NCI-H345 treated with DMSO at 0.1 percent for 48 hours (cell line): ENCODE measurements around the gene PARVG.
A peak's percentile ranks its signal among the peaks of the same experiment; 100 is the strongest.

ENCODE experiments used
- DNase-seq: peaks from one replicate; lab custom pipeline; 2025; ENCODE audit not compliant: unreplicated experiment; lab: John Stamatoyannopoulos, UW

Gene PARVG

DNA sequence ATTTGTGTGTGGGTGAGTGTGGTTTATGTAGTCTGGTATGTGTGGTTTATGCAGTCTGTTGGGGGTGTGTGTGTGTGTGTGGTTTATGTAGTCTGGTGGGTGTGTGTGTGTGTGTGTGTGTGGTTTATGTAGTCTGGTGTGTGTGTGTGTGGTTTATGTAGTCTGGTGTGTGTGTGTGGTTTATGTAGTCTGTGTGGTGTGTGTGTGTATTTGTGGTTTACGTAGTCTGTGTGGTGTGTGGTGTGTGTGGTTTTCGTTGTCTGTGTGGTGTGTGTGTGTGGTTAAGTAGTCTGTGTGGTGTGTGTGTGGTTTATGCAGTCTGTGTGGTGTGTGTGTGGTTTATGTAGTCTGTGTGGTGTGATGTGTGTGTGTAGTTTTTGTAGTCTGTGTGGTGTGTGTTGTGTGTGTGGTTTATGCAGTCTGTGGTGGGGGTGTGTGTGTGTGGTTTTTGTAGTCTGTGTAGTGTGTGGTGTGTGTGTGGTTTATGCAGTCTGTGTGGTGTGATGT, 26.2 kb upstream of the PARVG start:
- no peak for DNase-seq

DNA sequence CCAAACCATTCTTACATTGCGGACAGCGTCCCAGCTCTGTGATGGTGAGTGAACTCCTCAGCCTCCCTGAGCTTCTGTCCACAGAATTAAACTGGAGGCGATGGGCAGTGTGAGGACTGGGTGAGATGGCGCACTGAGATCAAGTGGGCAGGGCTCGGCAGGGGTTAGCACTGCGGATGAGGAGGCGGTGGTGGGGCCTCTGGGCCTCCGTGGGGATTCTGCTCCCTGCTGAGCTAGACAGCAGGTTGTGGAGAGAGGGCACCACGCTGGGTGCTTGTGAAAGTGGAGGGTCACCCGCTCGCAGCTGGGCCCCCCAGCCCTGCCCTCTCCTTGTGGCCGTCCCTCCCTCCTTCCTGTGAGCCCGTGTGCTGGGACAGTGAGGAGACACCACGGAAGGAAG, 25.6 kb upstream of the PARVG start:
- no peak for DNase-seq

DNA sequence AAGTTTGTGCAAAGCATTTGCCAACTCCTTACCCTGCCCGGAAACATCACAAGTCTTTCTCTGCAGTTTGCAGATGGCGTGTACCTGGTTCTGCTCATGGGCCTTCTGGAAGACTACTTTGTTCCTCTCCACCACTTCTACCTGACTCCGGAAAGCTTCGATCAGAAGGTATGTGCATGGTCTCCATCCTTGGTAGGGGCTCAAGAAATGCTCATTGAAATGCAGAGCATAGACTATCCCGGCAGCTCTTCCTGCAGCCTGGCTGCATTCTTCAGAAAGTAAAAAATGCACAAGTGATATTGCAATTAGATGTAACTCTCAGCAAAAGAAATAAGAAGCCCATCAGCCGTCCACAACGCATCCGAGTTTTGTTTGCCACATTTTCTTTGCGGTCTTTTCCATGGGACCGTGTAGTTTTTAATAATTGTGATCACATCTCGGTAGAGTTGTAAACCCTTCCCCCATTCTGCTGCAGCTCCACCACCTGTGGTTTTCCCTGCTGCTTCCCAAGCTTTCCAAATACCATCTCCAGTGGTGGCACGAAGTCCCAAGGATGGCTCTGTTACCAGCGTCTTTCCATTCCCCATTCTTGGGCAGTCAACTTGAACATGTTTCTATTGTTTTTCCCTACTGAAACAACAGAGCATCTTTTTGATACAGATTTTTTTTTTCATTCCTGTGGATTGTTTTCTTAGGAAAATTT, 22.7 kb upstream of the PARVG start:
- DNase-seq = no peak

DNA sequence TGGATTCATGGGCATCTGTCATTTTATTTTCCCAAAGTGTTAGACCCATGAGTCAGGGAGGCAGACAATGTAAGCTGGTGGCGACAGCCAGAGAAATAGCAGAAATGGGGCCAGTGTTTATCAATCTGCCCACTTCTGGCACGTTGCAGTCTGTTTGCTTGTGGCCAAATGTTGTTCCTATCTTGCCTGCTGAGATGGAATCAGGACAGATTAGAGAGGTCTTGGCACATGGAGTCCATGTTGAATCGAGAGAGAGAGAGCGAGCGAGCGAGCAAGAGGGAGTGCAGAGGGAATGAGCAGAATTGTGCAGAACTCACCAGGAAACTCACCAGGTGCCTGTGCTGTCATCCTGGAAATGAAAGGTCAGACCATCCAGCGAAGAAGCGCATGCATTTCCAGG, 21.9 kb upstream of the PARVG start:
- no peak for DNase-seq

DNA sequence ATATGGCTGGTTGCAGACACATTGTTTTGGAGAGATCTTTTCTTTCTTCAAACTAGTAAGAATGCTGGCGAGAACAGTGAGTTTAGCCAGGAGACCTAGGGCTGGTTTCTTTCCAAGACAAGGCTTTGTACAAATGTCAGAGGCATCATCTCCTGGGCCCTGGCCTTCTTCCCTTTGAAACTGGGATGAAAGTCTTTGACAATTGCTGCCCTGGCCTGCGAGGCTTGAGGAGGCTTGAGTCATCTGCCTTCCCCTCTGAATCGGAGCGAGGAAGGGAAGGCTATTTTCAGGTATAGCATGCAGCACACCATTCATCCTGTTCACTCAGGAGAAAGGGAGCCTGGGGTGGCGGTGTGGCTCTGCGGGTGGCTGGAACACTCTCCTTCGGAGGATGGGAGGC, 21.5 kb upstream of the PARVG start:
- DNase-seq = no peak

DNA sequence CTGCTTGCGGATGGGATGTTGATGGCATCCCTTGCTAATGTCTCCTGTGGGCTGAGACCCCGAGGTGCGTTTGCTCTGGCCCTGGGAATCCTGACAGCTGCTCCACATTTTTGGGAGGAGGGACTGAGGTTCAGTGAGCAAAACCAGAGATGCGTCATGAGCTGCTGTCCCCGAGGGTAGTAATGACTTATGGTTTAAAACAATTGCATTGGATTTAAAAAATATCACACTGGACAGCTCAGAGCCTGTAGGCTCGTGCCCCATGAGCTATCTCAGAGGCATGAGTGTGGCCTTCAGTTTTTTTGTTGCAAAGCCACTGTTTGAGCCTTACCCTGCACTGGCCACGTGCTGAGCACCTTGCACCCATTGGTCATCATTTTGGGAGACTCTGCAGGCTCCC, 20.9 kb upstream of the PARVG start:
- DNase-seq = no peak

DNA sequence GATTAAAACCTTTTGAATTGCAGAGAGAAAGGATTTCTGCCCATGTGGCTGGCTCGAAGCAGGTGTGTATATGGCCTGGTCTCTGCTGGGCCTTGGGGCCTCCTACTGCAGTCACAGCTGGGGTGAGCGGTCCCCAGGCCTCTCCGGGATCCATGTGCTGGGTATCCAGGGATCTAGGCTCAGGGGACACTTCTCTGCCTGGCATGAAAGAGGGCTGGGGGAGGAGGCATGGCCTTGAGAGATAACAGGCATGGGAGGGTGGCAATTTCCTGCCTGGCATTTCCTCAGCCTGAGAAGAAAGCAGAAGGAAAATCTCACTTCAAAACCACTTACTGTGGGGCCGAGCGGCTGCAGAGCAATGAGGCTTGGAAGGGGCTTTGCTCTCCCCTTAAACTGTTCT, 20.3 kb upstream of the PARVG start:
- DNase-seq = no peak

DNA sequence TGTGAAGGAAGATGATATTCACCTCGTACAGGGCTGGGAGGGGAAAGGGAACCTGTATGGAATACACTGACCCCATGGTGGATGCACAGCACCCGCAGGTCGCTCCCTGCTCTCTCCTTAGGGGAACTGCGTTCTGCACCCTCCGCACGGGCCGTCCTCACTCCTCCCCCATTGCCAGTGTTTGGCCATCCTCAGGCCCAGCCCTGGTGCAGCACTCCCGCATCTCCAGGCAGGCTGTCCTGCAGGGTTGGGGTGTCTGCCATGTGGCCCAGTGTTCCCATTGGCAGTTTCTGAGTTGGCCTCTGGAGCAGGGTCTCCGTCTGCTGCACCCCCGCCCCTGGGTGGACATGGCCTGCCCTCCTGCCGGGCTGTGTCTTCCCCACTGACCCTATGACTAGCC, 19.1 kb upstream of the PARVG start:
- DNase-seq = no peak

DNA sequence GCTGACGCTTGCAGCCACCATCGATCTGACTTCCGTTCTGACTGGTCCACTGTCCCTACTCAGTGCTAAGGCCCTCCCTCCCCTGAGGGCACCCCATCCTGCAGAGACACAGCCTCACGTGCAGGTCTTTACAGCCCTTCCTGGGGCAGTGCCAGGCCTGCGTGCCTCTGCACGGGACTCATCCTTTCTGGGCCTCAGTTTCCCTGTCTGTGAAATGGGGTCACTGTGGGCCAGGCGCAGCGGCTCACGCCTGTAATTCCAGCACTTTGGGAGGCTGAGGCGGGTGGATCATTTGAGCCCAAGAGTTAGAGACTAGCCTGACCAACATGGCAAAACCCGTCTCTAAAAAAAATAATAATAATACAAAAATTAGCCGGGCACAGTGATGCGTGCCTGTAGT, 17.8 kb upstream of the PARVG start:
- no peak for DNase-seq

DNA sequence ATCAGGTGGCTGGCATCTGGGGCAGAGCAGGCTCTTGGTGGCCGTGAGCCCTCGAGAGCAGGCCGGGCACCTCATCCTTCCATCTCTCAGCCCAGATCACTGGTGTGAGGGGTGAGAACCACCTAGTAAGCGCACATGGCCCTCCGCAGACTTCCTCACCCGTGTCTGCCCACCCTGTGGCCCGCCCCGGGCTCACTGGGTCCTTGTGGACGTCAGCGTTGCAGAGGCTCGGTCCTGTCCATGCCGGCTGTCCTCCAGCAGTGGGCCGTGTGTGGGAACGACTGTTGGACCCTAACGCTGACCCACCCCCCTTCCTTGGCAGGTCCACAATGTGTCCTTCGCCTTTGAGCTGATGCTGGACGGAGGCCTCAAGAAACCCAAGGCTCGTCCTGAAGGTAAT, 17.2 kb upstream of the PARVG start:
- no peak for DNase-seq

DNA sequence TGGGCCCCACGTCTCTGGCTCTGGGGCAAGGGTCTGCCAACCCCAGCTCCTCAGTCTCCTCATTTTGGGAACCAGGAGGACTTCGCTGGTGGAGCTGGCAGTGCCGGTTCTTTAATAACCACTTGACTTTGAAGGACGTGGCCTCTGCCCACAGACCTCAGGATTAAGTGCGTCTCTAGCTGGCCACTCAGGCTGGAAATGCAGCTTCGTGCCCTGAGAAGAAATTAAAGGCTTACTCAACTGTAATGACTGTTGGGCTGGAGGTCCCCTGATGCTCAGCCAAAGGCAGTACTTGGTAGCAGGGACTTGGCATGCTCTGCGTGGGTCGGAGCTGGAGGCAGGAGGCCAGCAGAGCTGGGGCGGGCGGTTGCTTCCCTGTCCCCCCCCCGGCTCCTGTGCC, 16.7 kb upstream of the PARVG start:
- no peak for DNase-seq

DNA sequence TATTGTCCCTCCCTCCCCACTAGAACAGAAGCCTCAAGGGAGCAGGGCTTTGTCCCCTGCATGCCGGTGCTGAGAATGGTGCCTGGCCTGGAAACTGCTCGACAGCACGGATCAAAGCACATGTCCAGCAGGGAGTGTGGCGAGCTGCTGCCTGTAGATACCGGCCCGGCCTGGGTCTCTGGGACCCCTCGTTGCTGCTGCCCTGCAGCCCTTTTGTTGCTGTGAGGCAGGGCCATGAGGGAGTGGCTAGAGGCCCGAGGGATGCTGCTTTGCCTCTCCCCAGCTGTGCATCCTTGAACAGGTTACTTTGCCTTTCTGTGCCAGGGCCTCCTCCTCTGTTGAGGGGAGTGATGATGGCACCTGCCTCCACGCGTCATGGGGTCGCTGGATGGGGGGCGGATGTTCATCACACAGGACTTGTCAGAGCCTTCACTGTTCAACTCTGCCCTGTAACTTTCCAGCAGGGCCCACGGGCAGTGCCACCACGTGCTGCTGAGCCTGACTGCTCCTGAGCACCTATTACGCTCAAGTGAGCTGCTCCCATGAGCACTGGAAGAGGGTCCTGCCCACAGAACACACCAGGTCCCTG, 15.3 kb upstream of the PARVG start:
- no peak for DNase-seq

DNA sequence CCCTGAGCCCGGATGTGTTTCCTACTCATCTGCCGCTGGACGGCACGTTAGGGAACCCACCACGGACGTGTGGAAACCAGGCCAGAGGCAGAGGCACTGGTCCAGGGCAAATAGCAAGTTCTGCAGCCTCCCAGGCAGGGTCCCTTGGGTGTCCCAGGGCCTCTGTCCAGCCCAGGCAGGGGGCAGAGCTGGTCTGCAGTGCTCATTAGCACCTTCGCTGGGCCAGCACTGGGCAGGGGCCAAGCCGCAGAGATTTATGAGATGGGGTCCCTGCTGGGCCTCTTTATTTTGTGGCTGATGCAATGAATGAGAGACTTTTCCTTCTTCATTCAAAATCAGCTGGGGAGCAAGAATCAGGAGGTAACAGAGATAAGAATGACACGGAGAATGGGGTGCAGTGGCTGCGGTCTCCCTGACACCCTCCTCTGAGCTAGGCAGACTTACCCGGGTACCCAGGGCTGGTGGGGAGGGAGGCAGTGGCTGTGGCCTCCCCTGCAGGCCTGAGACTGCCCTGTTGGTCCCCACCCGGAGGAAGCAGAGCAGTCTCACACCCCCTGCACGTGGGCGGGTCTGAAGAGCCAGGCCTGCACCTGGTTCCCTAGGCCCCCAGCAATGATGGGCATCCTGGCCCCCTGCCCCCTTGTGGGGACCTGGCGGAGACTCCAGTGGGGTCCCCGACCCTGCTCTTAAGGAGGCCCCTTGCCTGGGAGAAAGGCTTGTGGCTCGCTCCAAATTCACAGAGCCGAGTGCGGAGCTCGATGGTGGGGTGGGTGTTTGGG, 14.0 kb upstream of the PARVG start:
- no peak for DNase-seq

DNA sequence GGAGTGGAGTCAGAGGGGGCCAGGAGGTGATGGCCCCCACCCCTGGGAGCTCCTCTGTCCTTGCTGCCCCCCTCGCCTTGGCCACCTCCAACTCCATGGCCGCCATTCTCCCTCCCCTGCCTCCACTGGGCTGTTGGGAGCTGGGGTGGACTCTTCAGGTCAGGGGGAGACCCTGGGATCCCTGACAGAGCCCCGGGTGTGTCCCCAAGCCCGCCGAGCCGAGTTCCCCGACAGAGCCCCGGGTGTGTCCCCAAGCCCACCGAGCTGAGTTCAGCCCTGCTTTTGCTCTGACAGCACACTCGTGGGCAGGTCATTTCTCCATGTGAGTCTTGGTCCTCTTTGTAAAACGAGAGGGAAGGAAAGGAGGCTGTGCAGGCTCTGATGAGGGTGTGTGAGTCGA, 13.2 kb upstream of the PARVG start:
- no peak for DNase-seq

DNA sequence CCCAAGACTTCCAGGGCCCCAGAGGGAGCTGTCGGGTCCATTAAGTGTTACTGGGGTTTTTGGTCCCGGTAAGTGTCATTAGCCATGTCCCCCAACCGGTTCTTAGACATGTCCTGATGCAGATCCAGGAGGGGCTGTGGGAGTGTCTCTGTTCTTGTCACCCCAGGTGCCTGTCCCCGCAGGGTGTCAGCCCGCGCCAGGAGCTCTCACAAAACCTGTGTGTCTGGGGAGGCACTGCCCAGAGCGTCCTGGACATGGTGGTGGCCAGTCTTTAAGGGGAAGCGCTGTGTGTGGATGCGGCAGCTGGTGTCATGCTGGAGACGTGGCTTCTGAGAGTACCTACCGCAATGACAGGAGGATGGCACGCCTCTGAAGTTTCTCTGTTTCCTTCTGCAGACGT, 12.5 kb upstream of the PARVG start:
- DNase-seq = no peak

DNA sequence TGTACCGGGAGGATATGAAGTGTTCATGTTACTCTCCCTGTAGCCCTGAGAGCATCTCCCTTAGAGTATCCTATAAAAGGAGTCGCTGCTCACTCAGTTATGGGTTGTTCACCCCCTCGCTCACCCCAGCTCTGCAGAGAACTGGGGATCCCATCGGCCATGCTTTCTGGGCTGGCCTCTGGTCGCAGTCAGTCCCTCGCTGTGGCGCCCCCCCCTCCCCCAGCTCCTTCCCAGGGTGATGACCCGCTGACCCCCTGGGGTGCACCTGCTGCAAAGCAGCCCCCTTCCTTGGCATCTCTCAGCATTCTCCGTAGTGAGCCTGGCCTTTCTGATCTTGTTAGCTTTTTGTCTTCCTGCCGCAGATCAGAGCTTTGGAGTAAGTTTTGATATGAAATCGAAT, 10.3 kb upstream of the PARVG start:
- DNase-seq = no peak

DNA sequence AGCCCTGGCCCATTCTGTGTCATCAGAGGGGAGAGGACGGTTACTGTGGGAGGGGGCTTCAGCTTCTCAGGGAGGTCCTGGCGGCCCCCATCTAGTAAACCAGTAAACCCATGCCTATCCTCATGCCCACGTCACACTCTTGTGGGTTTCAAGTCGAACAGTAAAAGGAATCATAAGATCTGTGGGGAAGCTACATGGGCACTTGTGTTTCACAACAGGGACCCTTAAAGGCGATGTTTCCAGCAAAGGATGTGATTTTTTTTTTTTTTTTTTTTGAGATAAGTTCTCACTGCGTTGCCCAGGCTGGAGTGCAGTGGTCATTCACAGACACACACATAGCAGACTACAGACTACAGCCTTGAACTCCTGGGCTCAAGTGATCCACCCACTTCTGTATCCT, 9.2 kb upstream of the PARVG start:
- DNase-seq = no peak

DNA sequence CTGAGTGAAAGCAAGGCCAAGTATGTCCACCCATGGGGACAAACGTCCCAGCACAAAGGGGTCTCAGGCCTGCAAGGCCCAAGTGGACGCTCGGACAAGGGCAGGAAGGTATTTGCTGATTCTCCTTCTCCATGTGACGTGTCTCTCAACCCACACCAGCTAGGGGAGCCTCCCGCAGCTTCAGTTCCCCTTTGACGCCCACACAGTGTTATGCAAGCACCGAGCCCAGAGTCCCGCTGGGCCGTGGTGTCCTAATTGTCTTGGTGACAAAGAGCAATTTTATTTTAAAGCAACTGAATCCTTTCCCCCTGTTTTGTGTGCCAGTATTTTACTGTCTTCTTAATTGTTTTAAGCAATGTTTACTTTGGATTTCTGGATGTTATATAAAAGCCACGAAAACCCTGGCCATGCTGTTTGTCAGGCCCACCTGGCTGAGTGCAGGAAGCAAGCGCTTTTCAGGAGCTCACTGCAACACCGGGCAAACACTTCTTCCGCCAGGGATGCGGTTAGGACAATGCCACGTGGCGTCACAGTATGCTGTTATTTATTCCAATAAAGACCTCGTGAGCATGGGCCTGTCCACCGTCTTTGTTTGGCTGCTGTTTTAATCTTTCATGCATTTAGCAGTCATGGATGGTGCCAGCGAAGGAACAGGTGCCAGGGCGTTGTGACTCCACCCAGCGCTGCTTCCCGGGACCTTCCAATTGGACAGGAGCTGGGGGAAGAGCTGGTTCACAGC, 8.2 kb upstream of the PARVG start:
- peak; percentile 91 for DNase-seq

DNA sequence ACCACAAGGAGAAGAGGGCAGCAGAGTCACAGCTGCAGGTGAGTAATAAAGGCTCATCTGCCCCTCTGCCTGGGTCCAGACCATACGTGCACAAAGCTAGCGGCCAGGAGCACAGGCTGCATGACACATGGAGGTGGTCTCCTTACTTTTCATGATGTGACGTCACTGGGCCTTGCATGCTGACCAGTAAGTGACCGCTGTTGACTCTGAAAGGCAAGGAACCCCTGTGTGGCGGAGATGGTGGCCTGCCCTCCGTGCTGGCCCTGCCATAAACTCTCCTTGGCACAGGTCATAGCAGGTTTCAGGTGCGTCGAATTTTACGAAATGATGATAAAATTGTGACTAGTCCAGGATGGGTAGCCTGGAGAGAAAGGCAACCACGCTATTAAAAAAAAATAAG, 7.6 kb upstream of the PARVG start:
- no peak for DNase-seq

DNA sequence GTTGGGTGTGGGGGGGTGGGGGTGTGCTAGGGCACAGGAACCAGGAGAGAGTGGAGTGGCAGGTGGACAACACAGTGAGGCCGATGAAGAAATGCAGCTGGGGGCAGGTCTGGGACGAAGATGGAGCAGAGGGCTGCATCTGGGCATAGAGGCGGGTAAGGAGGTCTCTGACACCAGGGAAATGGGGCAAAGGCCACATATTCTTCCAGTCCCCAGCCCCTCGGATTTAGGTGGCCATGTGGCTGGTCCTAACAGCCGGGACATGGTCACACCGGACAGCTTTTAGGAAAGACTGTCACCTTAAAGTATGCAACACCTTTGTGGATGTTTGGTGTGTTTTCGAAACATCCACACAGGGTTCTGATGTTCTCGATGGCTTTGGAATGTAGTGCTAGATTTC, 5.0 kb upstream of the PARVG start:
- no peak for DNase-seq

DNA sequence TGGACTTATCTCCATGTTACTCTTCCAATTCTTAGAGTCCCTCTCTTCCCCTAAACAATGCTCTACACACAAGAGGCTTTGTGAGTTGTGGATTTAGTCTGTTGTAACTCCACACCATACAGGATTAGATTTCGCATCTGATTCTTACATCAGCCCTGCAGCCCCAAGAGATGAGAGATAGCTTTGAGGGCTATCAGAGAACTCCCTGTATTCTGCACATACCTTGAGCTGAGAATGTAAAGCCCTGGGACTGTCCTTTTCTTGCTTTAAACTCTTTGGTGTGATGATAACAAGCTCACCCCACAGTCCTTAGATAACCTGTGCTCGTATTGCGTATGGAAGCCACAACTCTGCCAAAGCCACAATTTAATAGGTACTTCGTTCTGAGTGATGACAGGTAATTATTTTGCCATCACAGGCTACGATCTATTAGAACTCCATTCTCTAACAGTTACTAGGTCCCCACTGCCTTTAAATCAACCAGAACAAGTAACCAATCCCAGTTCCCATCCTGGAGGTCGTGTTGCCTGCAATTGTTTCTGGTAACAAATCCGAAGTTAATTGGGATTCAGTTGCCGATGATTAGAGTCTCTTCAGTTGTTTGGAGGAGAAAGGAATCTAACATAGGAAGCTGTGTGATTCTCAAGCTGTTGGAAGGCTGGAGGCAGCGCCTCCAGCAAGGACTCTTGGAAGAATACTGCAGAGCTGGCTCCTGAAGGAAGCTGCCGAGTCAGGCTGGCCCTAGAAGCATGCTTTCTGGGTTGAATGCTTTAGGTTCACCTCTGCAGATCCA, 1.3 kb upstream of the PARVG start:
- no peak for DNase-seq
